ENCODE results near the gene UGGT1. TPM values are rescaled to one million over a fixed set of nuclear protein-coding genes. Genes with fewer than 3 reads are reported as not detected.
A peak's percentile ranks its signal among the peaks of the same experiment; 100 is the strongest.

The UGGT1 gene
- total and polyA plus RNA-seq, 12 donors, result 6.5 to 44.0 (median 28.4) TPM

- Histone ChIP-seq H3K36me3 (peaks cover 0 to 24% (median 7%) of the 10 kb centered on the region in 9 donors), H3K27ac (peak overlapping the region in 1 of 10 donors; percentile 20), H3K9me3 (no peaks in the 10 kb centered on the region), H3K4me1 (peaks cover 3 to 33% (median 21%) of the 10 kb centered on the region in 9 donors), H3K4me3 (no peak overlapping the region), H3K27me3 (no peaks in the 10 kb centered on the region)
- 57 to 77% methylated on average over 6 of the region's 6 CpGs for WGBS, 2 donors
- DNase-seq, result no peak
- no peak for ATAC-seq
- no peak for TF ChIP-seq CTCF (IDR thresholded peaks at IDR 0.05)
- intact Hi-C loops (cut with DNase I), result loop anchor here in 3 of 10 donors (5.0 to 10.0 kb wide), 2 partner anchors 37 to 99 kb away; no protein-coding TSS in a partner anchor
Observed at GRCh38 chr2:128195435-128195984, 104.5 kb downstream of the UGGT1 start.

- TF ChIP-seq CTCF (IDR thresholded peaks at IDR 0.05), result no peak
- ATAC-seq (no peak), DNase-seq (no peak)
- H3K9me3 ChIP-seq, result no peaks in the 10 kb centered on the region
- peak overlapping the region in 1 of 10 donors; percentile 20 for H3K27ac ChIP-seq
- 75 to 76% methylated on average over 5 of the region's 5 CpGs for WGBS, 2 donors
- H3K27me3 ChIP-seq, result no peaks in the 10 kb centered on the region
- no peak overlapping the region for H3K4me3 ChIP-seq
- peaks cover 3 to 33% (median 21%) of the 10 kb centered on the region in 9 donors for H3K4me1 ChIP-seq
- H3K36me3 ChIP-seq, result peaks cover 0 to 19% (median 1%) of the 10 kb centered on the region in 9 donors
- intact Hi-C loops (cut with DNase I), result loop anchor here in 3 of 10 donors (5.0 to 10.0 kb wide), 2 partner anchors 36 to 99 kb away; no protein-coding TSS in a partner anchor
Observed at GRCh38 chr2:128196026-128196425, 105.0 kb downstream of the UGGT1 start.

- Histone ChIP-seq H3K4me1 (peaks cover 3 to 33% (median 21%) of the 10 kb centered on the region in 9 donors), H3K4me3 (no peak overlapping the region), H3K27ac (peak overlapping the region in 2 of 10 donors; percentile 13 to 20), H3K27me3 (no peaks in the 10 kb centered on the region), H3K36me3 (peaks cover 0 to 14% (median 0%) of the 10 kb centered on the region in 9 donors), H3K9me3 (no peaks in the 10 kb centered on the region)
- peak in 2 of 9 donors; percentile 13 to 21 for TF ChIP-seq CTCF (IDR thresholded peaks at IDR 0.05)
- WGBS, 2 donors, result 40 to 41% methylated on average over 6 of the region's 6 CpGs
- intact Hi-C loops (cut with DNase I), result loop anchor here in 3 of 10 donors (5.0 to 10.0 kb wide), 2 partner anchors 36 to 98 kb away; no protein-coding TSS in a partner anchor
- ATAC-seq (peak in 6 of 8 donors; percentile 46 to 86 (median 62)), DNase-seq (no peak)
Observed at GRCh38 chr2:128196471-128196931, 105.5 kb downstream of the UGGT1 start.

- no peak for TF ChIP-seq CTCF (IDR thresholded peaks at IDR 0.05)
- ATAC-seq (no peak), DNase-seq (no peak)
- 94% methylated on average over 8 of the region's 8 CpGs for WGBS, 2 donors
- H3K27ac ChIP-seq, result no peak overlapping the region
- H3K9me3 ChIP-seq, result no peaks in the 10 kb centered on the region
- H3K4me3 ChIP-seq, result no peak overlapping the region
- H3K36me3 ChIP-seq, result peaks cover 0 to 9% (median 0%) of the 10 kb centered on the region in 9 donors
- peaks cover 3 to 33% (median 21%) of the 10 kb centered on the region in 9 donors for H3K4me1 ChIP-seq
- intact Hi-C loops (cut with DNase I), result loop anchor here in 3 of 10 donors (5.0 to 10.0 kb wide), 2 partner anchors 35 to 98 kb away; no protein-coding TSS in a partner anchor
- no peaks in the 10 kb centered on the region for H3K27me3 ChIP-seq
Observed at GRCh38 chr2:128197059-128197458, 106.1 kb downstream of the UGGT1 start.

All from heart right ventricle (tissue), 16 donors.